Esophagus squamous epithelium (tissue), 4 donors: ENCODE results near the gene TXLNB.

Source experiments
- CTCF ChIP-seq, 6 experiments: fragments of 450-650 bp in 4 of 6; fragments of 200-600 bp in 2 of 6; sonication (generic) in 2 of 6; IDR thresholded peaks; one replicate each; pipeline ENCODE4 v1.5.1; 2016 to 2019; ENCODE audit warnings: antibody characterized with exemption in 6 of 6, mild to moderate bottlenecking in 4 of 6, moderate library complexity in 4 of 6
- POLR2A ChIP-seq, 4 donors: fragments of 450-650 bp; IDR thresholded peaks; one replicate each; pipeline ENCODE4 v1.6.1; 2017; ENCODE audit warnings: antibody characterized with exemption in 4 of 4, mild to moderate bottlenecking in 4 of 4, moderate library complexity in 3 of 4

- TF ChIP-seq CTCF (IDR thresholded peaks at IDR 0.05) (no peak), POLR2A (IDR thresholded peaks at IDR 0.05) (no peak)
Measured at GRCh38 chr6:139336488-139336887, 44.7 kb upstream of the TXLNB start.
